OCI-LY7 (cell line): Measurements from ENCODE around the gene THAP7. TPM values are rescaled to one million over a fixed set of nuclear protein-coding genes. Genes with fewer than 3 reads are reported as not detected.

Source experiments
- BruUV-seq: library from RNA; stranded (reverse); fragments of 400-500 nt; replicated peaks from 2 replicates; lab custom pipeline; 2021; lab: Mats Ljungman, UMichigan
- CTCF ChIA-PET: fragments of 300-600 bp; sonication (Branson Sonifier 250); formaldehyde crosslinking; loops from one replicate; lab custom pipeline; 2022; ENCODE audit warnings: antibody characterized with exemption; ENCODE audit not compliant: unreplicated experiment; lab: Charles Lee
- POLR2A ChIA-PET: fragments of 300-600 bp; sonication (Branson Sonifier 250); formaldehyde crosslinking; loops from one replicate; lab custom pipeline; 2022; ENCODE audit warnings: antibody characterized with exemption; lab: Charles Lee
- DNase-seq: peaks from one replicate; pipeline ENCODE4 v3.0.0-alpha.2; 2015; ENCODE audit warnings: low spot score
- H2AFZ ChIP-seq: fragments of 200-600 bp; sonication (generic), shearing (Covaris generic); 2 replicates; pipeline ENCODE4 v1.6.1; 2014; ENCODE audit warnings: mild to moderate bottlenecking, antibody characterized with exemption, low read length, moderate library complexity
- H3K27ac ChIP-seq: fragments of 200-600 bp; sonication (generic); 2 replicates; pipeline ENCODE4 v1.5.1; 2014; ENCODE audit warnings: mixed run types, low read depth, mild to moderate bottlenecking, moderate library complexity, low read length, inconsistent platforms; ENCODE audit not compliant: poor library complexity, severe bottlenecking
- H3K36me3 ChIP-seq: fragments of 200-600 bp; sonication (generic); 2 replicates; pipeline ENCODE4 v1.6.1; 2014; ENCODE audit warnings: mild to moderate bottlenecking, antibody characterized with exemption, low read length, moderate library complexity, mixed read lengths; ENCODE audit not compliant: insufficient read depth
- H3K4me1 ChIP-seq: fragments of 200-600 bp; sonication (generic); 2 replicates; pipeline ENCODE4 v1.5.1; 2014; ENCODE audit warnings: mild to moderate bottlenecking, low read length; ENCODE audit not compliant: insufficient read depth, poor library complexity, severe bottlenecking
- H3K4me2 ChIP-seq: fragments of 200-600 bp; sonication (generic); 2 replicates; pipeline ENCODE4 v1.6.1; 2014; ENCODE audit warnings: mild to moderate bottlenecking, low read length
- H3K4me3 ChIP-seq: fragments of 200-600 bp; sonication (generic); 2 replicates; pipeline ENCODE4 v1.5.1; 2014; ENCODE audit warnings: mild to moderate bottlenecking, low read depth, low read length; ENCODE audit not compliant: poor library complexity, severe bottlenecking
- H3K79me2 ChIP-seq: fragments of 200-600 bp; sonication (generic); 2 replicates; pipeline ENCODE4 v1.6.1; 2016; ENCODE audit warnings: low read depth, mild to moderate bottlenecking, low read length, moderate library complexity, mixed read lengths; ENCODE audit not compliant: insufficient read depth
- H3K9me2 ChIP-seq: fragments of 200-600 bp; sonication (generic); 2 replicates; pipeline ENCODE4 v1.6.1; 2016; ENCODE audit warnings: mild to moderate bottlenecking, low read length, mixed read lengths; ENCODE audit not compliant: insufficient read depth
- H3K9me3 ChIP-seq: fragments of 200-600 bp; sonication (generic); 2 replicates; pipeline ENCODE4 v1.6.1; 2014; ENCODE audit warnings: mild to moderate bottlenecking, mixed run types, low read length, mixed read lengths
- H4K20me1 ChIP-seq: fragments of 200-600 bp; sonication (generic); 2 replicates; pipeline ENCODE4 v1.6.1; 2014; ENCODE audit warnings: mild to moderate bottlenecking, antibody characterized with exemption, low read length, moderate library complexity, mixed read lengths; ENCODE audit not compliant: insufficient read depth
- CTCF ChIP-seq: fragments of 200-600 bp; sonication (generic); conservative IDR thresholded peaks from 2 replicates; pipeline ENCODE4 v1.5.1; 2014; ENCODE audit warnings: mild to moderate bottlenecking, antibody characterized with exemption, low read length, moderate library complexity, mixed read lengths
- EZH2phosphoT487 ChIP-seq: fragments of 200-600 bp; sonication (generic); IDR thresholded peaks from 2 replicates; pipeline ENCODE4 v1.6.1; 2018; ENCODE audit warnings: low read depth, borderline replicate concordance, mild to moderate bottlenecking, mixed run types, antibody characterized with exemption, low read length, moderate library complexity, mixed read lengths
- intact Hi-C: fragments of 100-400 bp; cut with micrococcal nuclease; formaldehyde crosslinking; loops from one replicate; pipeline ENCODE4 v1.10.0; 2022; ENCODE audit not compliant: unreplicated experiment
- total RNA-seq, 2 experiments: library from RNA; depleted of rRNA in 1 of 2; stranded (reverse); fragments of >200 nt in 1 of 2; shearing (Covaris generic) in 1 of 2; gene quantifications; 2 replicates each; pipeline ENCODE4 v1.2.3, GENCODE V29; 2014 to 2022

Gene THAP7
- total RNA-seq, 2 experiments from 2014 or later, result 36.3 to 73.0 TPM

DNA sequence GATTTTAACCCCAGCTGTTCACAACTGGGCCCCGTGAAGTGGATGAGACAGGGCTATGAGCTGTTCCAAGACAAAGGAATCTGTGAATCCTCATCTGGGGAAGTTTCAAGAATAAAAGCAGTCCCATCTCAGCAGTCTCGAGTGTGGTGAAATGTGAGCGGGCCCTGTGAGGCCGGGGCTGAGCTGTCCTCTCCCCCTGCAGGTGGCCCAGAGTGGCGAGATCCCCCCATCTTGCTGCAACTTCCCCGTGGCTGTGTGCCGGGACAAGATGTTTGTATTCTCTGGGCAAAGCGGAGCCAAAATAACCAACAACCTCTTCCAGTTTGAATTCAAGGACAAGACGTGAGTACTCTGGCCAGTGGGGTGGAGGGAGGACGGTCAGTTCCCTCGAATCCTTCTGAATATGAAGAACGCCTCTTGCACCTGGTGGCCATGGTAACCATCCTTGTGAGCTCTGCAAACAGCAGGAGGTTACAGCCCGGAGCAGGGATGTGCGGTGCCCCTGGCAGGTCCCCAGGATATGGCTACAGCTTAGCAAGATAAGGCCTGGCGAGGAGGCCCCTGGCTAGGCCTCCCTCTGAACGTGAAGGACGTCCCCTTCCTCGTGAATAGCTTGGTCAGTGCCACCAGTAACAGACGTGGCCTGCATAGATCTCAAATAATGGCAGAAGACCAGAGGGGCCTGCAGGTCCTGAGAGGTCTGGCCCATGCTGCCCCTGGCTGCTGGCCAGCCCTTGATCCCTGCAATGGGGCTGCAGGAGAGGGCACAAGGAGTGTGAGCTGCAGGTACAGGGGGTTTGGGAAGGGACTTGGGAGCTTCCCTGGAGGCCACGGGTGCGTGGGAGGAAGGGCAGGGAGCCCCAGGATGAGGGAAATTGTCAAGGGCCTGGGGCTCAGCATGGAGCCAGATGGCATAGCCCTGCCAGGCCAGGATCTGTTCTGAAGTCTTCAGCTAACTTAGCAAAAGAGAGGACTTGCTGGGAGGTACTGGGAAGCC, 11.4 kb downstream of the THAP7 start:
- H3K4me2 ChIP-seq, result no peak overlapping the region
- intact Hi-C loops, result no loop called here
- CTCF ChIA-PET, result no interaction called here

DNA sequence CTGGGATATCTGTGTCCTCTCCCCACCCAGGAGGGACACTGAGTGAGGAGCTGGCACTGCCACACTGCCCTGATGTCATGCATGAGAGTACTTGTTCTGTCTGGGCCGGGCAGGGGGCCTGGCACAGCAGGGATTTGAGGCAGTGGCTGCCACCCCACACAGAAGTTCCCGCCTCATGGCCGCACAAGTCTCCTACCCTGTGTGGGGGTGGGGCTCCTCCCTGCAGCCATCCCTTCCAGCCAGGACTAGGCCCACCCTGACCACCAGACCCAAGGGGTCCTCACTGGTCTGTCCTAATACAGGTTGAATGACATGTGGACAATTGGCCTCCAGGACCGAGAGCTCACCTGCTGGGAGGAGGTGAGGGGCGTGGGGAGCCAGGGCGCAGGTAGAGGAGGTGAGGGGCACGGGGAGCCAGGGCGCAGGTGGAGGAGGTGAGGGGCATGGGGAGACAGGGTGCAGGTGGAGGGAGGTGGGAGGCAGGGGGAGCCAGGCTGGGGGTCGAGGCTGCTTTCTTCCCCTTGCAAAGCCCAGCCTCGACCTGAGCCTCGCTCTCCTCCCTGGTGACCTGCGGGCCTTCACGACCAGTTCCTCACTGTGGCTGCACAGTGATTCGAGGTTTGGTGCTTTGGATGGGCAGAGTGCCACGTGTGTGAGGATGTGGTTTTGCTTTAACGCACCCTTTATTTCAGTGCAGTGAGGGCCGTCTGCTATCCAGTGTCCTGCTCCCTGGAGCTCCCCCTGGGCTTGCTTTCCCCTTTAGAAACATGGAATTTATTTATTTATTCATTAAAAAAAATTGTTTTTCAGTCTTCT, 12.4 kb downstream of the THAP7 start:
- CTCF ChIA-PET, result no interaction called here
- Histone ChIP-seq H3K4me1 (no peaks in the 10 kb centered on the region), H4K20me1 (no peaks in the 10 kb centered on the region), H3K36me3 (peaks cover 33% of the 10 kb centered on the region), H3K9me2 (no peaks in the 10 kb centered on the region), H3K4me3 (no peak overlapping the region), H3K4me2 (no peak overlapping the region), H3K9me3 (no peaks in the 10 kb centered on the region), H2AFZ (no peak overlapping the region), H3K27ac (no peak overlapping the region), H3K79me2 (no peaks in the 10 kb centered on the region)
- no TSS peak for BruUV-seq
- TF ChIP-seq CTCF, result no peak
- no peak for TF ChIP-seq EZH2phosphoT487
- intact Hi-C loops, result loop anchor here (10.0 kb wide), 1 partner anchor 75 kb away; the partner anchor contains the start of gene CRKL
- DNase-seq, result no peak
- POLR2A ChIA-PET, result interaction anchor here (1.7 kb wide), 1 partner anchor 14 kb away, joined by 3 read pairs; no protein-coding TSS in a partner anchor

More for the DNA sequence above, 11.4 kb downstream of the THAP7 start:
- BruUV-seq, result no TSS peak
- H3K79me2 ChIP-seq, result no peaks in the 10 kb centered on the region
- H3K4me3 ChIP-seq, result no peak overlapping the region
- TF ChIP-seq EZH2phosphoT487 (no peak), CTCF (no peak)
- no peaks in the 10 kb centered on the region for H3K9me3 ChIP-seq
- no peak for DNase-seq
- no peak overlapping the region for H3K27ac ChIP-seq
- no peak overlapping the region for H2AFZ ChIP-seq
- H3K4me1 ChIP-seq, result no peaks in the 10 kb centered on the region
- no peaks in the 10 kb centered on the region for H3K9me2 ChIP-seq
- H4K20me1 ChIP-seq, result no peaks in the 10 kb centered on the region
- POLR2A ChIA-PET, result interaction anchor here (1.7 kb wide), 1 partner anchor 13 kb away, joined by 3 read pairs; no protein-coding TSS in a partner anchor
- peaks cover 27% of the 10 kb centered on the region for H3K36me3 ChIP-seq
